Astrocyte (in vitro differentiated cells and primary cell): ENCODE results near the gene TMEM95. TPM values are rescaled to one million over a fixed set of nuclear protein-coding genes. Genes with fewer than 3 reads are reported as not detected.

Experiments
- DNase-seq: peaks from one replicate; pipeline ENCODE4 v3.0.0-alpha.2; 2010; ENCODE audit warnings: low read depth
- FAIRE-seq: peaks from 2 replicates; lab custom pipeline; 2011; peaks lifted over from hg19 to GRCh38; lab: Jason Lieb, UNC
- H2AFZ ChIP-seq: 2 replicates; pipeline ENCODE4 v1.6.0; 2012; ENCODE audit warnings: low read depth, low read length, inconsistent platforms
- H3K27ac ChIP-seq: 2 replicates; pipeline ENCODE4 v1.5.1; 2011; ENCODE audit warnings: low read depth, low read length, inconsistent platforms
- H3K27me3 ChIP-seq: 2 replicates; pipeline ENCODE4 v1.6.0; 2011; ENCODE audit warnings: low read length, inconsistent platforms; ENCODE audit not compliant: insufficient read depth
- H3K36me3 ChIP-seq: 2 replicates; pipeline ENCODE4 v1.5.1; 2011; ENCODE audit warnings: low read length, inconsistent platforms; ENCODE audit not compliant: insufficient read depth
- H3K4me1 ChIP-seq: 2 replicates; pipeline ENCODE4 v1.5.1; 2011; ENCODE audit warnings: low read length, inconsistent platforms; ENCODE audit not compliant: insufficient read depth
- H3K4me2 ChIP-seq: 2 replicates; pipeline ENCODE4 v1.6.0; 2012; ENCODE audit warnings: low read length, inconsistent platforms
- H3K4me3 ChIP-seq: 2 replicates; pipeline ENCODE4 v1.5.1; 2011; ENCODE audit warnings: low read depth, mild to moderate bottlenecking, low read length, inconsistent platforms; ENCODE audit not compliant: insufficient read depth
- H3K79me2 ChIP-seq: 2 replicates; pipeline ENCODE4 v1.6.0; 2012; ENCODE audit warnings: mild to moderate bottlenecking, low read length, inconsistent platforms; ENCODE audit not compliant: insufficient read depth
- H3K9ac ChIP-seq: 2 replicates; pipeline ENCODE4 v1.6.0; 2012; ENCODE audit warnings: mild to moderate bottlenecking, low read length, inconsistent platforms
- H3K9me3 ChIP-seq: 2 replicates; pipeline ENCODE4 v1.5.1; 2012; ENCODE audit warnings: low read depth, mild to moderate bottlenecking, low read length, inconsistent platforms; ENCODE audit not compliant: insufficient read depth
- H4K20me1 ChIP-seq: 2 replicates; pipeline ENCODE4 v1.6.0; 2012; ENCODE audit warnings: low read length, inconsistent platforms; ENCODE audit not compliant: insufficient read depth
- H3K27ac Mint-ChIP-seq: one replicate; pipeline ENCODE4 v1.8.0; 2021; ENCODE audit warnings: mild to moderate bottlenecking, mixed read lengths; ENCODE audit not compliant: unreplicated experiment
- H3K27me3 Mint-ChIP-seq: one replicate; pipeline ENCODE4 v1.8.0; 2021; ENCODE audit warnings: low read depth, mixed read lengths; ENCODE audit not compliant: unreplicated experiment
- H3K36me3 Mint-ChIP-seq: one replicate; pipeline ENCODE4 v1.8.0; 2021; ENCODE audit warnings: low read depth, mixed read lengths; ENCODE audit not compliant: unreplicated experiment
- H3K4me1 Mint-ChIP-seq: one replicate; pipeline ENCODE4 v1.8.0; 2021; ENCODE audit warnings: low read depth, mixed read lengths; ENCODE audit not compliant: unreplicated experiment
- H3K4me3 Mint-ChIP-seq: one replicate; pipeline ENCODE4 v1.8.0; 2021; ENCODE audit warnings: mild to moderate bottlenecking, moderate library complexity, mixed read lengths; ENCODE audit not compliant: unreplicated experiment
- H3K9me3 Mint-ChIP-seq: one replicate; pipeline ENCODE4 v1.8.0; 2021; ENCODE audit warnings: mild to moderate bottlenecking, mixed read lengths; ENCODE audit not compliant: unreplicated experiment
- EZH2 ChIP-seq: IDR thresholded peaks from 2 replicates; pipeline ENCODE4 v1.6.1; 2012; ENCODE audit warnings: mild to moderate bottlenecking, low read length, inconsistent platforms; ENCODE audit not compliant: insufficient read depth
- total RNA-seq: library from RNA; stranded (reverse); gene quantifications from 2 replicates; pipeline ENCODE4 v1.2.1, GENCODE V29; 2021
- TF ChIP-seq, protein P1 (sequence below): IDR thresholded peaks from 2 replicates; pipeline ENCODE4 v1.5.1; 2011; ENCODE audit warnings: low read depth, mild to moderate bottlenecking, inconsistent platforms, low read length, moderate library complexity; ENCODE audit not compliant: insufficient read depth

TMEM95 gene
- total RNA-seq, 1 donor from 2014 or later = 0.30 TPM

DNA sequence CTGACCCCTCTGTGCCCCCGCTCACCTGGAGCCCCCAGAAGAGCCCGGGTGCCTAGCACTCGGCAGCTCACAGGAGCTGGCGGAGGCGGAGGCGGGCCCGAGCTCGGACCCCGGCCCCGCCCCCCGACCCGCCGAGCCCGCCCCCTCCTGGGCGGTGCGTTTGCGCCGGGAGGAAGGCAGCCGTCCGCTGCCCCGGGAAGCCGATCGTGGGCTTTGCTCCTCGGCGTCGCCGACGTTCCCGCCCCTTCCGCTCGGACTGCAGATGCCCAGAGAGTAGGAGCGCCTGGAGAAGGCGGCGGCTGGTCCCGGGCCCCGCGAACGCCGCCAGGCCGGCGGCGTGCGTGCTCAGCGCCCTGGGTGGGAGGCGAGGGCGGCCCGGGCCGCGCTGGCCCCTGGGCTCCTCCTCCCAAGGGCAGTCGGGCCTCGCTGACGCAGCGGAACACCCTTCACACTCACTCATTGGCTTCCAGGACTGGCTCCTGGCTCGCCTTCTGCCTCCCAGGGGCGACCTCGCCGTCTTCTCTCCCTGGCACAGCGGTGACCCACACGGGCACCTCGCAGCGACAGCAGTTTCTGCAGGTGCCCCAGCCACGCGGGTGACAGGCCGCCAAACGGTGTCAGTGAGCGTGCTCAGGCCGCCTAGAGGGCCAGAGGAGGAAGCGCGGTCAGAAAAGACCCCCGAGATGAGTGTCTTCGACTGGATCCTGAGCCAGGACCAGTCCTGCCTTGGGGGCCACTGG, 39.7 kb downstream of the TMEM95 start, which contains the start of gene PLSCR3:
TSS of gene PLSCR3 (minus strand) at position 74 of the 740 bp plus-strand sequence. CDS start 415 bp downstream, outside the sequence.
- Histone ChIP-seq H3K4me3 (peak within 1 kb of the TSS; percentile 86), H3K27me3 (no peaks in the 10 kb centered on the region), H3K4me2 (peak within 1 kb of the TSS; percentile 99), H3K36me3 (peaks cover 17% of the 10 kb centered on the region), H2AFZ (peak within 1 kb of the TSS; percentile 90), H3K79me2 (peaks cover 23% of the 10 kb centered on the region), H3K9me3 (no peaks in the 10 kb centered on the region), H3K27ac (peak within 1 kb of the TSS; percentile 81), H4K20me1 (peaks cover 26% of the 10 kb centered on the region), H3K4me1 (peaks cover 13% of the 10 kb centered on the region), H3K9ac (peak within 1 kb of the TSS; percentile 90)
- peaks cover 5% of the 10 kb centered on the region for H3K4me1 Mint-ChIP-seq
- FAIRE-seq = no peak
- peak within 1 kb of the TSS; percentile 92 for H3K4me3 Mint-ChIP-seq
- H3K27ac Mint-ChIP-seq = peak within 1 kb of the TSS; percentile 86
- TF ChIP-seq, protein P1, sequence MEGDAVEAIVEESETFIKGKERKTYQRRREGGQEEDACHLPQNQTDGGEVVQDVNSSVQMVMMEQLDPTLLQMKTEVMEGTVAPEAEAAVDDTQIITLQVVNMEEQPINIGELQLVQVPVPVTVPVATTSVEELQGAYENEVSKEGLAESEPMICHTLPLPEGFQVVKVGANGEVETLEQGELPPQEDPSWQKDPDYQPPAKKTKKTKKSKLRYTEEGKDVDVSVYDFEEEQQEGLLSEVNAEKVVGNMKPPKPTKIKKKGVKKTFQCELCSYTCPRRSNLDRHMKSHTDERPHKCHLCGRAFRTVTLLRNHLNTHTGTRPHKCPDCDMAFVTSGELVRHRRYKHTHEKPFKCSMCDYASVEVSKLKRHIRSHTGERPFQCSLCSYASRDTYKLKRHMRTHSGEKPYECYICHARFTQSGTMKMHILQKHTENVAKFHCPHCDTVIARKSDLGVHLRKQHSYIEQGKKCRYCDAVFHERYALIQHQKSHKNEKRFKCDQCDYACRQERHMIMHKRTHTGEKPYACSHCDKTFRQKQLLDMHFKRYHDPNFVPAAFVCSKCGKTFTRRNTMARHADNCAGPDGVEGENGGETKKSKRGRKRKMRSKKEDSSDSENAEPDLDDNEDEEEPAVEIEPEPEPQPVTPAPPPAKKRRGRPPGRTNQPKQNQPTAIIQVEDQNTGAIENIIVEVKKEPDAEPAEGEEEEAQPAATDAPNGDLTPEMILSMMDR = peak; percentile 21
- no peak for TF ChIP-seq EZH2
- DNase-seq = peak; percentile 70
- peaks cover 16% of the 10 kb centered on the region for H3K36me3 Mint-ChIP-seq
- H3K9me3 Mint-ChIP-seq = no peaks in the 10 kb centered on the region
- no peaks in the 10 kb centered on the region for H3K27me3 Mint-ChIP-seq

DNA sequence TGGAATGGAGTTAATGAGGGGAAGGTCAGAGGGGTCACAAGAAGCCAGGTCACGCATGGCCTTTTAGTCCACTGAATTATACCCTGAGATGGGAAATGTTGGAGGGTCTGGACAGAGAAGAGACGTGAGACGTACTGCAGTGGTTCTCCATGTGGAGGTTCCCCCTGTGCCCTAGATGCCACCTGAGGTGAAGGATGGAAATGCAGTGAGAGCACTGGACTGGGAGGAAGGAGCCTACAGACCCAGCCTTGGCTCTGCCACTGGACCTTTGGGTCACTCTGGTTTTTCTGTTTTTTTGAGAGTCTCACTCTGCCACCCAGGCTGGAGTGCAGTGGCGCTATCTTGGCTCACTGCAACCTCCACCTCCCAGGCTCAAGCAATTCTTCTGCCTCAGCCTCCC, 41.2 kb downstream of the TMEM95 start:
- H4K20me1 ChIP-seq = peaks cover 10% of the 10 kb centered on the region
- H3K27ac Mint-ChIP-seq = no peak overlapping the region
- peaks cover 13% of the 10 kb centered on the region for H3K4me1 ChIP-seq
- H3K4me3 Mint-ChIP-seq = no peak overlapping the region
- H3K36me3 Mint-ChIP-seq = peaks cover 12% of the 10 kb centered on the region
- H3K9me3 Mint-ChIP-seq = no peaks in the 10 kb centered on the region
- peaks cover 7% of the 10 kb centered on the region for H3K4me1 Mint-ChIP-seq
- H3K27ac ChIP-seq = no peak overlapping the region
- H3K9me3 ChIP-seq = no peaks in the 10 kb centered on the region
- no peak overlapping the region for H3K4me3 ChIP-seq
- no peak for TF ChIP-seq EZH2
- TF ChIP-seq, protein P1 = no peak
- DNase-seq (no peak), FAIRE-seq (no peak)
- no peak overlapping the region for H2AFZ ChIP-seq
- no peaks in the 10 kb centered on the region for H3K27me3 ChIP-seq
- no peaks in the 10 kb centered on the region for H3K27me3 Mint-ChIP-seq
- H3K79me2 ChIP-seq = peaks cover 18% of the 10 kb centered on the region
- peaks cover 12% of the 10 kb centered on the region for H3K36me3 ChIP-seq
- no peak overlapping the region for H3K4me2 ChIP-seq
- H3K9ac ChIP-seq = no peak overlapping the region

DNA sequence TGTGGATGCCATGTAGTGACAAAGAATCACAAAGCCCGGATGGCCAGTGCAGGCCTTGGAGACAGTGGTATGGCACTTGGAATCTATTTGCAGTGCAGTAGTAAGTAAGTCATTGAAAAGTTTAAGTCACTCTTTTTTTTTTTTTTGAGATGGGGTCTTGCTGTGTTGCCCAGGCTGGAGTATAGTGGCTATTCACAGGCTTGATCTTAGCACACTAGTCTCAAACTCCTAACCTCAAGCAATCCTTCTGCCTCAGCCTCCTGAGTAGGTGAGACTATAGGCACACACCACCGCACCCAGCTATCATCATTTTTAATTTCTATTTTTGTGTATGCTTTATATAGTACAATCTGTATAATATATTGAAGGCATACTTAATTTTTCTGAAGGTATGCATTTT, 43.7 kb downstream of the TMEM95 start:
- H3K4me1 Mint-ChIP-seq = peaks cover 12% of the 10 kb centered on the region
- no peak overlapping the region for H2AFZ ChIP-seq
- peaks cover 14% of the 10 kb centered on the region for H3K4me1 ChIP-seq
- H4K20me1 ChIP-seq = peaks cover 4% of the 10 kb centered on the region
- H3K4me3 ChIP-seq = no peak overlapping the region
- H3K79me2 ChIP-seq = peaks cover 14% of the 10 kb centered on the region
- peaks cover 4% of the 10 kb centered on the region for H3K36me3 Mint-ChIP-seq
- H3K27ac Mint-ChIP-seq = no peak overlapping the region
- H3K27ac ChIP-seq = no peak overlapping the region
- H3K9me3 Mint-ChIP-seq = no peaks in the 10 kb centered on the region
- FAIRE-seq (no peak), DNase-seq (no peak)
- no peak overlapping the region for H3K4me2 ChIP-seq
- no peaks in the 10 kb centered on the region for H3K9me3 ChIP-seq
- TF ChIP-seq, protein P1 = no peak
- no peak for TF ChIP-seq EZH2
- no peaks in the 10 kb centered on the region for H3K27me3 Mint-ChIP-seq
- no peak overlapping the region for H3K9ac ChIP-seq
- no peaks in the 10 kb centered on the region for H3K27me3 ChIP-seq
- no peaks in the 10 kb centered on the region for H3K36me3 ChIP-seq
- H3K4me3 Mint-ChIP-seq = peak overlapping the region; percentile 11
